HEK293 (cell line): ENCODE measurements around the gene KIAA1958.

Experiments
- CTCF ChIA-PET: fragments of 350-600 bp; formaldehyde crosslinking; extraction: SDS; loops from one replicate; lab custom pipeline; 2021; ENCODE audit warnings: antibody characterized with exemption; lab: Yijun Ruan, JAX
- POLR2A ChIA-PET: fragments of 300-600 bp; formaldehyde crosslinking; extraction: SDS; loops from one replicate; lab custom pipeline; 2020; ENCODE audit warnings: antibody characterized with exemption, inconsistent platforms; lab: Yijun Ruan, JAX
- H3K27ac ChIP-seq: fragments of 200-500 bp; sonication (Bioruptor generic); 2 replicates; pipeline ENCODE4 v1.5.1; 2014; ENCODE audit warnings: low read depth, low read length, control low read depth, inconsistent platforms; ENCODE audit errors: extremely low read depth
- H3K36me3 ChIP-seq, 2 experiments: fragments of 200-500 bp in 1 of 2; sonication (Bioruptor generic) in 1 of 2; 1 replicate in 1 of 2; 2 replicates in 1 of 2; pipeline ENCODE4 v1.5.1; 2014 to 2017; ENCODE audit warnings: inconsistent platforms in 2 of 2, low read length in 2 of 2; ENCODE audit not compliant: control insufficient read depth in 2 of 2, insufficient read depth in 1 of 2
- H3K4me1 ChIP-seq: fragments of 200-500 bp; sonication (Bioruptor generic); 2 replicates; pipeline ENCODE4 v1.5.1; 2014; ENCODE audit warnings: mild to moderate bottlenecking, low read length, inconsistent platforms; ENCODE audit not compliant: control insufficient read depth, insufficient read depth
- H3K4me3 ChIP-seq: 2 replicates; pipeline ENCODE4 v1.5.1; 2011; ENCODE audit warnings: low read depth, mild to moderate bottlenecking, control low read depth, low read length, moderate library complexity
- H3K9me3 ChIP-seq: fragments of 200-500 bp; sonication (Bioruptor generic); 2 replicates; pipeline ENCODE4 v1.5.1; 2014; ENCODE audit warnings: low read depth, low read length, inconsistent platforms; ENCODE audit not compliant: control insufficient read depth, insufficient read depth
- BCL11A ChIP-seq: fragments of 450-650 bp; formaldehyde crosslinking; IDR thresholded peaks from 2 replicates; pipeline ENCODE4 v1.5.1; 2016; ENCODE audit warnings: low read depth, missing biosample characterization, missing genetic modification characterization
- MZF1 ChIP-seq: fragments of 450-650 bp; formaldehyde crosslinking; IDR thresholded peaks from 2 replicates; pipeline ENCODE4 v1.5.1; 2017; ENCODE audit warnings: missing biosample characterization, missing genetic modification characterization, borderline replicate concordance
- SCRT1 ChIP-seq: fragments of 450-650 bp; formaldehyde crosslinking; IDR thresholded peaks from 2 replicates; pipeline ENCODE4 v1.5.1; 2016; ENCODE audit warnings: missing biosample characterization, missing genetic modification characterization, borderline replicate concordance
- ZBTB17 ChIP-seq: fragments of 450-650 bp; formaldehyde crosslinking; IDR thresholded peaks from 2 replicates; pipeline ENCODE4 v1.5.1; 2016; ENCODE audit warnings: missing biosample characterization, missing genetic modification characterization
- ZNF16 ChIP-seq: fragments of 450-650 bp; formaldehyde crosslinking; IDR thresholded peaks from 2 replicates; pipeline ENCODE4 v1.5.1; 2016; ENCODE audit warnings: low read depth, missing biosample characterization, missing genetic modification characterization
- ZNF2 ChIP-seq: fragments of 450-650 bp; formaldehyde crosslinking; IDR thresholded peaks from 2 replicates; pipeline ENCODE4 v1.5.1; 2016; ENCODE audit warnings: missing biosample characterization, missing genetic modification characterization
- ZNF23 ChIP-seq: fragments of 450-650 bp; formaldehyde crosslinking; IDR thresholded peaks from 2 replicates; pipeline ENCODE4 v1.5.1; 2016; ENCODE audit warnings: missing biosample characterization, missing genetic modification characterization, borderline replicate concordance
- ZNF529 ChIP-seq: fragments of 450-650 bp; formaldehyde crosslinking; IDR thresholded peaks from 2 replicates; pipeline ENCODE4 v1.5.1; 2017; ENCODE audit warnings: missing genetic modification characterization, missing biosample characterization; ENCODE audit not compliant: insufficient replicate concordance
- ZNF776 ChIP-seq: fragments of 450-650 bp; formaldehyde crosslinking; IDR thresholded peaks from 2 replicates; pipeline ENCODE4 v1.5.0; 2017; ENCODE audit warnings: missing biosample characterization, missing genetic modification characterization, borderline replicate concordance
- TF ChIP-seq, protein P1 (sequence below): fragments of 450-650 bp; formaldehyde crosslinking; IDR thresholded peaks from 2 replicates; pipeline ENCODE4 v1.5.1; 2016; ENCODE audit warnings: missing biosample characterization, missing genetic modification characterization, borderline replicate concordance
- TF ChIP-seq, protein P2 (sequence below): fragments of 450-650 bp; formaldehyde crosslinking; IDR thresholded peaks from 2 replicates; pipeline ENCODE4 v1.5.1; 2016; ENCODE audit warnings: missing biosample characterization, missing genetic modification characterization

The KIAA1958 gene

DNA sequence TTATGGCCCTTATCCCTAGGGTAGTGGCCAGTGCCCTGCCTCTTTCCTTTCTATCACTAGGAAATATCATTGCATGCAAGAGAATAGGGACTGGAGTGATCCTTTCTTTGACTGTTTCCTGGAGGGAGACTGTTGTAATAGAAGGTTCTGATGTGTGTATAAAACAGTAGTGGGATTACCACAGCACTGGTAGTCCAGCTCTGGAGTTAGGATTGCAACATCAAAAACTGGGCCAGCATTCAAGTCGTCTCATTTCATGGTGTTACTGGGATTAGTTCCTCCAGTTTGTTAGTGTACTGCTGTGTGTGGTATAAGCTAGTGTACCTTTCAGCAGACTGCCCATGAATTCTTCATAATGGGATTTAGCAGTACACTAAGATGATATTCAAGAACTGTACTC, 45.8 kb downstream of the KIAA1958 start (continued):
- TF ChIP-seq ZNF23 = no peak

DNA sequence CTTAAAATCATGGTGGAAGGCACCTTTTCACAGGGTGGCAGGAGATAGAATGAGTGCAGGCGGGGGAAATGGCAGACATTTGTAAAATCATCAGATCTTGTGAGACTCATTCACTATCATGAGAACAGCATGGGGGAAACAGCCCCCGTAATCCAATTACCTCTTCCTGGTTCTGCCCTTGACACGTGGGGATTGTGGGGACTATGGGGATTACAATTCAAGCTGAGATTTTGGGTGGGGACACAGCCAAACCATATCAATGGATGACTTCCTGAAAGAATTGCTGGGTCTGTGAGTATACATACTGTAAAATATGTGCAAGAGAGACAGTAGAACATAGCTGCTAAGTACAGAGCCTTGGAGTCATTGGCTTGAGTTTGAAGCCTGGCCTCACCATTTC, 47.0 kb downstream of the KIAA1958 start:
- CTCF ChIA-PET = interaction anchor here (0.6 kb wide), 2 partner anchors 27 to 43 kb away, joined by 3 to 4 read pairs; no protein-coding TSS in a partner anchor
- no peak overlapping the region for H3K4me3 ChIP-seq
- TF ChIP-seq BCL11A (tag by site-specific recombination) (no peak), MZF1 (tag by site-specific recombination) (peak; percentile 74)
- TF ChIP-seq, all 188 proteins: peak for 1
- H3K4me1 ChIP-seq = no peaks in the 10 kb centered on the region
- no peak overlapping the region for H3K27ac ChIP-seq
- H3K36me3 ChIP-seq = no peaks in the 10 kb centered on the region
- H3K9me3 ChIP-seq = no peaks in the 10 kb centered on the region
- POLR2A ChIA-PET = no interaction called here

DNA sequence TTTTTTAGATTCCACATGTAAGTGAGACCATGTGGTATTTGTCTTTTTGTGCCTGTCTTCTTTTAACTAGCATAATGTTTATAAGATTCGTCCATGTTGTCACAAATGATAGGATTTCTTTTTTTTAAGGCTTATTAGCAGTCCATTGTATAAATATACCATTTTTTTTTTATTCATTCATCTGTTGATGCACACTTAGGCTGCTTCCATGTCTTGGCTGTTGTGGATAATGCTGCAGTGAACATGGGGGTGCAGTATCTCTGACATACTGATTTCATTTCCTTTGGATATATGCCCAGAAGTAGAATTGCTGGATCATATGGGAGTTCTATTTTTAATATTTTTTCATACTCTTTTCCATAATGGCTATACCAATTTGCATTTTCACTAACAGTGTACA, 48.7 kb downstream of the KIAA1958 start:
- H3K4me1 ChIP-seq = no peaks in the 10 kb centered on the region
- no peak overlapping the region for H3K4me3 ChIP-seq
- ChIA-PET POLR2A (no interaction called here), CTCF (no interaction called here)
- H3K9me3 ChIP-seq = no peaks in the 10 kb centered on the region
- H3K36me3 ChIP-seq = no peaks in the 10 kb centered on the region
- no peak for TF ChIP-seq ZBTB17
- TF ChIP-seq, protein P1, sequence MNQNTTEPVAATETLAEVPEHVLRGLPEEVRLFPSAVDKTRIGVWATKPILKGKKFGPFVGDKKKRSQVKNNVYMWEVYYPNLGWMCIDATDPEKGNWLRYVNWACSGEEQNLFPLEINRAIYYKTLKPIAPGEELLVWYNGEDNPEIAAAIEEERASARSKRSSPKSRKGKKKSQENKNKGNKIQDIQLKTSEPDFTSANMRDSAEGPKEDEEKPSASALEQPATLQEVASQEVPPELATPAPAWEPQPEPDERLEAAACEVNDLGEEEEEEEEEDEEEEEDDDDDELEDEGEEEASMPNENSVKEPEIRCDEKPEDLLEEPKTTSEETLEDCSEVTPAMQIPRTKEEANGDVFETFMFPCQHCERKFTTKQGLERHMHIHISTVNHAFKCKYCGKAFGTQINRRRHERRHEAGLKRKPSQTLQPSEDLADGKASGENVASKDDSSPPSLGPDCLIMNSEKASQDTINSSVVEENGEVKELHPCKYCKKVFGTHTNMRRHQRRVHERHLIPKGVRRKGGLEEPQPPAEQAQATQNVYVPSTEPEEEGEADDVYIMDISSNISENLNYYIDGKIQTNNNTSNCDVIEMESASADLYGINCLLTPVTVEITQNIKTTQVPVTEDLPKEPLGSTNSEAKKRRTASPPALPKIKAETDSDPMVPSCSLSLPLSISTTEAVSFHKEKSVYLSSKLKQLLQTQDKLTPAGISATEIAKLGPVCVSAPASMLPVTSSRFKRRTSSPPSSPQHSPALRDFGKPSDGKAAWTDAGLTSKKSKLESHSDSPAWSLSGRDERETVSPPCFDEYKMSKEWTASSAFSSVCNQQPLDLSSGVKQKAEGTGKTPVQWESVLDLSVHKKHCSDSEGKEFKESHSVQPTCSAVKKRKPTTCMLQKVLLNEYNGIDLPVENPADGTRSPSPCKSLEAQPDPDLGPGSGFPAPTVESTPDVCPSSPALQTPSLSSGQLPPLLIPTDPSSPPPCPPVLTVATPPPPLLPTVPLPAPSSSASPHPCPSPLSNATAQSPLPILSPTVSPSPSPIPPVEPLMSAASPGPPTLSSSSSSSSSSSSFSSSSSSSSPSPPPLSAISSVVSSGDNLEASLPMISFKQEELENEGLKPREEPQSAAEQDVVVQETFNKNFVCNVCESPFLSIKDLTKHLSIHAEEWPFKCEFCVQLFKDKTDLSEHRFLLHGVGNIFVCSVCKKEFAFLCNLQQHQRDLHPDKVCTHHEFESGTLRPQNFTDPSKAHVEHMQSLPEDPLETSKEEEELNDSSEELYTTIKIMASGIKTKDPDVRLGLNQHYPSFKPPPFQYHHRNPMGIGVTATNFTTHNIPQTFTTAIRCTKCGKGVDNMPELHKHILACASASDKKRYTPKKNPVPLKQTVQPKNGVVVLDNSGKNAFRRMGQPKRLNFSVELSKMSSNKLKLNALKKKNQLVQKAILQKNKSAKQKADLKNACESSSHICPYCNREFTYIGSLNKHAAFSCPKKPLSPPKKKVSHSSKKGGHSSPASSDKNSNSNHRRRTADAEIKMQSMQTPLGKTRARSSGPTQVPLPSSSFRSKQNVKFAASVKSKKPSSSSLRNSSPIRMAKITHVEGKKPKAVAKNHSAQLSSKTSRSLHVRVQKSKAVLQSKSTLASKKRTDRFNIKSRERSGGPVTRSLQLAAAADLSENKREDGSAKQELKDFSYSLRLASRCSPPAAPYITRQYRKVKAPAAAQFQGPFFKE (tag by site-specific recombination) = no peak
- no peak for TF ChIP-seq ZNF529 (tag by site-specific recombination)
- TF ChIP-seq ZNF16 = no peak
- no peak for TF ChIP-seq ZNF2 (tag by site-specific recombination)
- TF ChIP-seq, protein P2, sequence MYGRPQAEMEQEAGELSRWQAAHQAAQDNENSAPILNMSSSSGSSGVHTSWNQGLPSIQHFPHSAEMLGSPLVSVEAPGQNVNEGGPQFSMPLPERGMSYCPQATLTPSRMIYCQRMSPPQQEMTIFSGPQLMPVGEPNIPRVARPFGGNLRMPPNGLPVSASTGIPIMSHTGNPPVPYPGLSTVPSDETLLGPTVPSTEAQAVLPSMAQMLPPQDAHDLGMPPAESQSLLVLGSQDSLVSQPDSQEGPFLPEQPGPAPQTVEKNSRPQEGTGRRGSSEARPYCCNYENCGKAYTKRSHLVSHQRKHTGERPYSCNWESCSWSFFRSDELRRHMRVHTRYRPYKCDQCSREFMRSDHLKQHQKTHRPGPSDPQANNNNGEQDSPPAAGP (tag by site-specific recombination) = no peak
- H3K27ac ChIP-seq = no peak overlapping the region

DNA sequence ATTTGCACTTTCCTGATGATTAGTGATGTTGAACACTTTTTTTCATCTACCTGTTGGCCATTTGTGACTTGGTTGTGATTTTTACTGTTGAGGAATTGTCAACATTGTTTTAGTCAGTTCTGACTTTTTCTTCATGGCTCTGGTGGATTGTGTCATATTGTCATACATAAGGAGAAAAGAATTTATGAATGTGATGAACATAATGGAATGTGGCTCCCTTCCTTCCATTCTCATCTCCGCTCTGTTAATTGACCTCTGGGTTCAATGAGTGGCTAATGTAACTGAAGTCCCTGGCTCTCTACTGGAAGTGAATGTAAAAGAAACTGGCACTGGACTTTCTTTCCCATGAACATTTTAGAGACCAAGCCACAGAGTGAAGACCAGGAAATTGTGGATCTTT, 49.2 kb downstream of the KIAA1958 start:
- no peaks in the 10 kb centered on the region for H3K4me1 ChIP-seq
- TF ChIP-seq ZNF776 (tag by site-specific recombination) = no peak
- no peak for TF ChIP-seq SCRT1 (tag by site-specific recombination)
- ChIA-PET CTCF (no interaction called here), POLR2A (interaction anchor here (0.5 kb wide), 1 partner anchor 34 kb away, joined by 3 read pairs; no protein-coding TSS in a partner anchor)
- no peaks in the 10 kb centered on the region for H3K9me3 ChIP-seq
- no peaks in the 10 kb centered on the region for H3K36me3 ChIP-seq
- H3K4me3 ChIP-seq = no peak overlapping the region
- H3K27ac ChIP-seq = no peak overlapping the region
